IMR-90 (cell line): Measurements from ENCODE around the gene NEK4. TPM values are rescaled to one million over a fixed set of nuclear protein-coding genes. Genes with fewer than 3 reads are reported as not detected.

Experiments used
- ATAC-seq: fragments of 200-7000 bp; cut with Tn5 transposase; 2 replicates; pipeline ENCODE4 v1.9.1; 2020; ENCODE audit warnings: low read depth, mild to moderate bottlenecking, moderate library complexity
- BruUV-seq: library from RNA; stranded (reverse); fragments of 400-500 nt; replicated peaks from 2 replicates; lab custom pipeline; 2021; lab: Mats Ljungman, UMichigan
- CTCF ChIA-PET: fragments of 300-600 bp; formaldehyde crosslinking; extraction: SDS; loops from one replicate; lab custom pipeline; 2021; ENCODE audit warnings: antibody characterized with exemption; lab: Yijun Ruan, JAX
- POLR2A ChIA-PET: fragments of 300-600 bp; sonication (Branson Sonifier 250); formaldehyde crosslinking; loops from one replicate; lab custom pipeline; 2022; ENCODE audit warnings: antibody characterized with exemption; ENCODE audit not compliant: unreplicated experiment; lab: Charles Lee
- DNase-seq: peaks from one replicate; pipeline ENCODE4 v3.0.0; 2013
- H2AFZ ChIP-seq: replicated peaks from 2 replicates; pipeline ENCODE3; 2013; ENCODE audit warnings: low read length, mild to moderate bottlenecking; ENCODE audit not compliant: poor library complexity
- H2AK5ac ChIP-seq: 2 replicates; pipeline ENCODE4 v1.6.1; 2013; ENCODE audit warnings: low read depth, low read length, inconsistent platforms
- H2AK9ac ChIP-seq: replicated peaks from 2 replicates; pipeline ENCODE3; 2013; ENCODE audit warnings: mild to moderate bottlenecking, low read depth, low read length, moderate library complexity; ENCODE audit not compliant: poor library complexity
- H2BK120ac ChIP-seq: 2 replicates; pipeline ENCODE4 v1.6.1; 2013; ENCODE audit warnings: low read depth, low read length, inconsistent platforms
- H2BK15ac ChIP-seq: 3 replicates; pipeline ENCODE4 v1.6.1; 2013; ENCODE audit warnings: low read depth, low read length, inconsistent platforms
- H2BK20ac ChIP-seq: 2 replicates; pipeline ENCODE4 v1.6.1; 2013; ENCODE audit warnings: low read depth, mild to moderate bottlenecking, inconsistent platforms, low read length, moderate library complexity
- H2BK5ac ChIP-seq: 2 replicates; pipeline ENCODE4 v1.6.1; 2013; ENCODE audit warnings: mild to moderate bottlenecking, low read depth, low read length, inconsistent platforms; ENCODE audit not compliant: poor library complexity, severe bottlenecking
- H3K14ac ChIP-seq: replicated peaks from 2 replicates; pipeline ENCODE4 v1.6.1; 2013; ENCODE audit warnings: low read depth, low read length, inconsistent platforms
- H3K18ac ChIP-seq: 2 replicates; pipeline ENCODE4 v1.6.1; 2013; ENCODE audit warnings: low read depth, low read length, control low read depth
- H3K23ac ChIP-seq: 2 replicates; pipeline ENCODE4 v1.6.1; 2013; ENCODE audit warnings: low read depth, low read length, inconsistent platforms
- H3K27ac ChIP-seq: 2 replicates; pipeline ENCODE4 v1.5.1; 2013; ENCODE audit warnings: mild to moderate bottlenecking, control low read depth, low read length; ENCODE audit not compliant: insufficient read depth
- H3K27me3 ChIP-seq: 2 replicates; pipeline ENCODE4 v1.6.1; 2013; ENCODE audit warnings: low read length; ENCODE audit not compliant: control insufficient read depth, insufficient read depth
- H3K36me3 ChIP-seq: 2 replicates; pipeline ENCODE4 v1.6.1; 2013; ENCODE audit warnings: low read length, mixed read lengths; ENCODE audit not compliant: control insufficient read depth, insufficient read depth
- H3K4ac ChIP-seq: 2 replicates; pipeline ENCODE4 v1.6.1; 2013; ENCODE audit warnings: low read depth, low read length, inconsistent platforms
- H3K4me1 ChIP-seq: 2 replicates; pipeline ENCODE4 v1.6.1; 2013; ENCODE audit warnings: low read length, mixed read lengths; ENCODE audit not compliant: control insufficient read depth, insufficient read depth
- H3K4me2 ChIP-seq: 2 replicates; pipeline ENCODE4 v1.6.1; 2013; ENCODE audit warnings: low read depth, mild to moderate bottlenecking, control low read depth, low read length, moderate library complexity
- H3K4me3 ChIP-seq: 2 replicates; pipeline ENCODE4 v1.5.1; 2013; ENCODE audit warnings: low read depth, mild to moderate bottlenecking, control low read depth, low read length, moderate library complexity; ENCODE audit not compliant: insufficient read depth
- H3K56ac ChIP-seq: 2 replicates; pipeline ENCODE4 v1.6.1; 2013; ENCODE audit warnings: low read length, inconsistent platforms; ENCODE audit not compliant: insufficient read depth; ENCODE audit errors: extremely low read depth
- H3K79me1 ChIP-seq, 2 experiments: 2 replicates each; pipeline ENCODE4 v1.6.1; 2013; ENCODE audit warnings: low read length in 2 of 2, inconsistent platforms in 1 of 2, low read depth in 1 of 2
- H3K9ac ChIP-seq: 2 replicates; pipeline ENCODE4 v1.6.1; 2013; ENCODE audit warnings: low read depth, low read length, control low read depth
- H3K9me1 ChIP-seq: 2 replicates; pipeline ENCODE4 v1.6.1; 2013; ENCODE audit warnings: low read length, inconsistent platforms; ENCODE audit not compliant: insufficient read depth
- H3K9me3 ChIP-seq: 2 replicates; pipeline ENCODE4 v1.6.1; 2013; ENCODE audit warnings: low read length; ENCODE audit not compliant: control insufficient read depth, insufficient read depth
- H4K20me1 ChIP-seq: 2 replicates; pipeline ENCODE4 v1.6.1; 2013; ENCODE audit warnings: low read length, inconsistent platforms; ENCODE audit not compliant: insufficient read depth
- H4K5ac ChIP-seq: 2 replicates; pipeline ENCODE4 v1.6.1; 2013; ENCODE audit warnings: mild to moderate bottlenecking, low read depth, low read length, control low read depth
- H4K8ac ChIP-seq, 2 experiments: 2 replicates each; pipeline ENCODE4 v1.6.1; 2013; ENCODE audit warnings: low read depth in 2 of 2, low read length in 2 of 2, control low read depth in 1 of 2, inconsistent platforms in 1 of 2
- H4K91ac ChIP-seq: 2 replicates; pipeline ENCODE4 v1.6.1; 2013; ENCODE audit warnings: low read depth, low read length, inconsistent platforms; ENCODE audit not compliant: insufficient read depth
- BHLHE40 ChIP-seq: fragments of 150-350 bp; IDR thresholded peaks from 2 replicates; pipeline ENCODE4 v1.6.1; 2016; ENCODE audit warnings: mild to moderate bottlenecking, low read depth, low read length
- CEBPB ChIP-seq: IDR thresholded peaks from 2 replicates; pipeline ENCODE4 v1.6.1; 2012; ENCODE audit warnings: low read depth, low read length, improper control_type of control experiment
- FOS ChIP-seq: fragments of 150-350 bp; IDR thresholded peaks from 2 replicates; pipeline ENCODE4 v1.6.1; 2016; ENCODE audit warnings: low read depth, low read length
- MAFK ChIP-seq: IDR thresholded peaks from 2 replicates; pipeline ENCODE4 v1.6.1; 2012; ENCODE audit warnings: low read depth, low read length, improper control_type of control experiment
- MAZ ChIP-seq: IDR thresholded peaks from 2 replicates; pipeline ENCODE4 v1.6.1; 2012; ENCODE audit warnings: low read depth, mild to moderate bottlenecking, low read length, improper control_type of control experiment, moderate library complexity, borderline replicate concordance
- POLR2A ChIP-seq: IDR thresholded peaks from 2 replicates; pipeline ENCODE4 v1.6.1; 2012; ENCODE audit warnings: mild to moderate bottlenecking, low read depth, low read length
- RAD21 ChIP-seq: IDR thresholded peaks from 2 replicates; pipeline ENCODE4 v1.6.1; 2012; ENCODE audit warnings: low read length, improper control_type of control experiment
- RCOR1 ChIP-seq: IDR thresholded peaks from 2 replicates; pipeline ENCODE4 v1.6.1; 2012; ENCODE audit warnings: mild to moderate bottlenecking, low read length, improper control_type of control experiment; ENCODE audit not compliant: insufficient replicate concordance
- SMC3 ChIP-seq: fragments of 150-350 bp; IDR thresholded peaks from 2 replicates; pipeline ENCODE4 v1.6.1; 2016; ENCODE audit warnings: low read depth, mild to moderate bottlenecking, antibody characterized with exemption, low read length, moderate library complexity
- WGBS, 2 experiments: methylation state at CpG; one replicate each; pipeline versions ENCODE4 v1.1.5 to v1.1.7; 2013; ENCODE audit warnings: missing lambda C conversion rate in 2 of 2; ENCODE audit not compliant: insufficient read length in 1 of 2; ENCODE audit errors: extremely low coverage in 2 of 2; 5-methylcytosine and 5-hydroxymethylcytosine counted together
- dilution Hi-C: fragments of 300-500 bp; cut with HindIII; formaldehyde crosslinking; loops from one replicate; pipeline ENCODE4 v1.14.3; 2018; ENCODE audit warnings: low sequenced_read_pairs; ENCODE audit not compliant: unreplicated experiment
- in situ Hi-C: fragments of 300-500 bp; cut with MboI; formaldehyde crosslinking; loops from 3 replicates; pipeline ENCODE4 v1.14.3; 2019; ENCODE audit warnings: low sequenced_read_pairs, inconsistent platforms, mixed read lengths
- intact Hi-C: fragments of 100-400 bp; cut with micrococcal nuclease; formaldehyde crosslinking; loops from 2 replicates; pipeline ENCODE4 v1.10.0; 2022
- polyA plus RNA-seq, 3 experiments: library from polyadenylated mRNA; depleted of rRNA; stranded (reverse); fragments of >200 nt; gene quantifications; 2 replicates each; pipeline ENCODE4 v1.2.3, GENCODE V29; 2012; ENCODE audit warnings: low replicate concordance in 1 of 3
- total RNA-seq: library from RNA; depleted of rRNA; stranded (reverse); fragments of >200 nt; gene quantifications from 2 replicates; pipeline ENCODE4 v1.2.3, GENCODE V29; 2012
- TF ChIP-seq, protein P1 (sequence below): fragments of 150-350 bp; IDR thresholded peaks from 2 replicates; pipeline ENCODE4 v1.6.1; 2017; ENCODE audit warnings: mild to moderate bottlenecking, antibody characterized with exemption, low read length, low read depth

Gene NEK4
- total and polyA plus RNA-seq, 2 of the 4 experiments (the other 2 are of a cell fraction): 10.3 to 24.7 TPM

DNA sequence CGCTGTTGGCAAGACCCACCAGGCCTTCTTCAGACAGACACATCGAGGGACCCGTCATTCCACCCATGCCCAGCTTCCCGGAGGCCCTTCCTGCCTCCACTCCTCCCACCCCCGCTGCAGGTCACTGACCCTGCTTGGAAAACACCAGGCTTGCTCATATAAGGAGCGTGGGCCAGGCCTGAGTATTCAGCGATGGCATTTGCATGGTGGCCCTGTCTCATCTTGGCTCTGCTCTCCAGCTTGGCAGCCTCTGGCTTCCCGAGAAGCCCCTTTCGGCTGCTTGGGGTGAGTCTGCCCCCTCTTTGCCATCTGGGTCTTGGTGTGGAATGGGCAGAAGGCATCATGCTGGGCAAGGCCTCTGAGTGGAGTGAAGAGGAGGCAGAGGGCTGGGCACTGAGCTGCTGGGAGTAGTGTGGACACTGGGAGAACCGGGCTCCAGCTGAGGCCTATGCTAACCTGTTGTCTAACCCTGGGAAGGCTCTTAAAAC lies 23.9 kb upstream of the NEK4 start, which contains the start of gene ITIH3:
Gene ITIH3 (plus strand): TSS at position 185 of the 488 bp plus-strand sequence. CDS start 8 bp downstream, at position 193.
- 67% methylated on average over 4 of the region's 10 CpGs; no CpG with 5 or more reads in 1 of the 2 experiments for WGBS, 2 experiments
- ChIA-PET POLR2A (no interaction called here), CTCF (no interaction called here)
- Histone ChIP-seq H2AK9ac (no peak within 1 kb of the TSS), H3K9me1 (no peaks in the 10 kb centered on the region), H2AFZ (peak within 1 kb of the TSS; percentile 49), H4K8ac (no peak within 1 kb of the TSS), H2AK5ac (no peak within 1 kb of the TSS), H3K4me3 (no peak within 1 kb of the TSS), H3K23ac (no peak within 1 kb of the TSS), H3K4me2 (no peak within 1 kb of the TSS), H2BK15ac (no peak within 1 kb of the TSS), H2BK120ac (no peak within 1 kb of the TSS), H4K5ac (no peak within 1 kb of the TSS), H3K4me1 (peaks cover 1% of the 10 kb centered on the region; the same call in 1 of the 2 replicates), H3K9ac (no peak within 1 kb of the TSS), H3K27ac (no peak within 1 kb of the TSS), H3K18ac (no peak within 1 kb of the TSS), H2BK20ac (no peak within 1 kb of the TSS), H3K27me3 (peaks cover 23% of the 10 kb centered on the region; the same call in 1 of the 2 replicates), H3K79me1 (no peaks in the 10 kb centered on the region), H4K20me1 (no peaks in the 10 kb centered on the region), H3K4ac (no peak within 1 kb of the TSS), H3K9me3 (no peaks in the 10 kb centered on the region), H4K91ac (no peak within 1 kb of the TSS), H2BK5ac (no peak within 1 kb of the TSS), H3K56ac (no peak within 1 kb of the TSS), H3K36me3 (no peaks in the 10 kb centered on the region), H3K14ac (no peak within 1 kb of the TSS)
- dilution Hi-C loops (no loop called here), intact Hi-C loops (no loop called here), in situ Hi-C loops (no loop called here)
- DNase-seq (no peak), ATAC-seq (0 out of 2 replicates have a peak, but pooled peaks have one; percentile 22)
- TF ChIP-seq MAZ (no peak), RCOR1 (no peak), POLR2A (no peak), SMC3 (no peak), CEBPB (no peak), MAFK (no peak), FOS (no peak), RAD21 (no peak), BHLHE40 (no peak)
- TF ChIP-seq, protein P1, sequence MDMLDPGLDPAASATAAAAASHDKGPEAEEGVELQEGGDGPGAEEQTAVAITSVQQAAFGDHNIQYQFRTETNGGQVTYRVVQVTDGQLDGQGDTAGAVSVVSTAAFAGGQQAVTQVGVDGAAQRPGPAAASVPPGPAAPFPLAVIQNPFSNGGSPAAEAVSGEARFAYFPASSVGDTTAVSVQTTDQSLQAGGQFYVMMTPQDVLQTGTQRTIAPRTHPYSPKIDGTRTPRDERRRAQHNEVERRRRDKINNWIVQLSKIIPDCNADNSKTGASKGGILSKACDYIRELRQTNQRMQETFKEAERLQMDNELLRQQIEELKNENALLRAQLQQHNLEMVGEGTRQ: no peak
- no TSS peak for BruUV-seq
